NCI-H1092 treated with DMSO at 0.1 percent for 48 hours (cell line): ENCODE results near the gene TM7SF3.
A peak's percentile ranks its signal among the peaks of the same experiment; 100 is the strongest.
"Not testable (repeated sequence)": the region's sequence is repeated elsewhere in the genome, so short reads cannot be mapped to it uniquely, and the experiment has no call there.

Experiments
- DNase-seq: peaks from one replicate; lab custom pipeline; 2025; lab: John Stamatoyannopoulos, UW

Gene TM7SF3

GRCh38 chr12:27014085-27014858 is at the start of gene TM7SF3:
TM7SF3 (minus strand) TSS chr12:27014384; CDS start chr12:27014168, 216 bp downstream.
- peak; percentile 84 for DNase-seq

- no peak for DNase-seq
These were observed 49.2 kb upstream of the TM7SF3 start for GRCh38 chr12:27063250-27063851.

- no peak for DNase-seq
These were observed 47.1 kb upstream of the TM7SF3 start for GRCh38 chr12:27061317-27061716.

GRCh38 chr12:27060740-27061139 is 46.6 kb upstream of the TM7SF3 start:
- DNase-seq, result no peak

- no peak for DNase-seq
These were observed 43.4 kb upstream of the TM7SF3 start for GRCh38 chr12:27057543-27057942.

GRCh38 chr12:27055966-27056365 is 41.8 kb upstream of the TM7SF3 start:
- no peak for DNase-seq

GRCh38 chr12:27052742-27053141 is 38.6 kb upstream of the TM7SF3 start:
- DNase-seq, result no peak

GRCh38 chr12:27052176-27052575 is 38.0 kb upstream of the TM7SF3 start:
- DNase-seq, result no peak

GRCh38 chr12:27048822-27049752 is 34.9 kb upstream of the TM7SF3 start:
- no peak for DNase-seq

- not testable (repeated sequence) for DNase-seq
These were observed 27.8 kb upstream of the TM7SF3 start for GRCh38 chr12:27042018-27042417.

- not testable (repeated sequence) for DNase-seq
These were observed 26.5 kb upstream of the TM7SF3 start for GRCh38 chr12:27040637-27041036.

- no peak for DNase-seq
These were observed 20.6 kb upstream of the TM7SF3 start for GRCh38 chr12:27034607-27035293.

GRCh38 chr12:27032679-27033078 is 18.5 kb upstream of the TM7SF3 start:
- DNase-seq, result no peak

GRCh38 chr12:27031531-27031930 is 17.3 kb upstream of the TM7SF3 start:
- DNase-seq, result no peak

GRCh38 chr12:27026257-27026656 is 12.1 kb upstream of the TM7SF3 start:
- no peak for DNase-seq

- DNase-seq, result no peak
These were observed 10.9 kb upstream of the TM7SF3 start for GRCh38 chr12:27025116-27025515.

- DNase-seq, result no peak
These were observed 10.1 kb upstream of the TM7SF3 start for GRCh38 chr12:27024291-27024690.

- DNase-seq, result no peak
These were observed 6.6 kb upstream of the TM7SF3 start for GRCh38 chr12:27020761-27021160.

GRCh38 chr12:27018037-27018436 is 3.9 kb upstream of the TM7SF3 start:
- no peak for DNase-seq

GRCh38 chr12:27017163-27017823 is 3.1 kb upstream of the TM7SF3 start:
- DNase-seq, result not testable (repeated sequence)

- peak; percentile 55 for DNase-seq
These were observed 1.5 kb upstream of the TM7SF3 start for GRCh38 chr12:27015730-27016076.
